ENCODE data around the gene DLGAP1. TPM values are rescaled to one million over a fixed set of nuclear protein-coding genes. Genes with fewer than 3 reads are reported as not detected.

Gene DLGAP1
- total and polyA plus RNA-seq, 2 of the 8 experiments (the other 6 are each of a cell fraction or from before 2014, with no cell fraction given), result 11.8 to 16.9 TPM

DNA sequence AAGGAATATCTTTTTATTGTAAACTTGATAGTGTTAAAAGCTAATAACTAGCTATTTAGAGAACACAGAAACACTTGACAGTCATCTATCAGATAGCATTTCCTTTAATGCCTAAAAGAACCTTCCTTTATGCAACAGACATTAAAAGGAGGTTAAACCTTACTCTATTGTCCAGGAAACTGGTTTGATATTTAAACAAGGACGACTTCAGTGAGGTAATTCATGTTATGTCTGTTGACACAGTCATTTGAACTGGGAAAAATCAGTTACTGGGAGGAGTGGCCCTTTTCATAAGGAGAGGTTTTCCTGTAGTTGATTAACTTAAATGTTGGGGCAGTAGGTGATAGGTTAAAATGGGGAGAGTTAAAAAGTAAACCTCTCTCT, 998.4 kb downstream of the DLGAP1 start:
- H2BK12ac ChIP-seq (ENCODE audit: low read depth, low read length), result no peak overlapping the region
- H3K4ac ChIP-seq (replicated peaks; ENCODE audit: insufficient read length, low read depth, low read length), result no peak overlapping the region
- H3K9me3 ChIP-seq (ENCODE audit: insufficient read depth in 2 of 2, low read depth in 1 of 2, low read length in 1 of 2), result no peaks in the 10 kb centered on the region
- H3K23ac ChIP-seq (ENCODE audit: insufficient read length), result no peak overlapping the region
- H4K5ac ChIP-seq (ENCODE audit: insufficient read length, low read depth, low read length), result peak overlapping the region; percentile 82
- H2BK120ac ChIP-seq (replicated peaks; ENCODE audit: low read depth, low read length), result no peak overlapping the region
- H3K9ac ChIP-seq (replicated peaks in 1 of 4; ENCODE audit: extremely low read depth in 1 of 4, low read depth in 3 of 4, low read length in 3 of 4), result no peak overlapping the region
- H4K20me1 ChIP-seq (replicated peaks in 1 of 2; ENCODE audit: control insufficient read depth in 1 of 2, insufficient read depth in 2 of 2, low read length in 2 of 2), result peaks cover 0 to 8% of the 10 kb centered on the region in 2 experiments
- no peak overlapping the region for H4K8ac ChIP-seq (ENCODE audit: extremely low read depth, insufficient read depth, low read length)
- WGBS, 2 experiments (ENCODE audit: extremely low coverage in 1 of 2, insufficient coverage in 1 of 2, insufficient read length in 1 of 2, insufficient replicate concordance in 2 of 2, low coverage in 1 of 2, low lambda C conversion rate in 2 of 2, missing lambda C conversion rate in 1 of 2), result 28% methylated on average over 1 of the region's 1 CpG; no CpG with 5 or more reads in 1 of the 2 experiments
- H3K14ac ChIP-seq (ENCODE audit: insufficient read length), result no peak overlapping the region
- H2BK15ac ChIP-seq (ENCODE audit: low read length), result no peak overlapping the region
- FAIRE-seq, result no peak
- no peaks in the 10 kb centered on the region; the same call in 1 of the 2 replicates for H3K79me1 ChIP-seq (ENCODE audit: low read depth, low read length)
- H3K27ac ChIP-seq (ENCODE audit: low read depth, low read length), result no peak overlapping the region; the same call in 1 of the 2 replicates
- no peak for DNase-seq (ENCODE audit: low read depth in 1 of 2, low spot score in 2 of 2)
- peaks cover 23 to 80% of the 10 kb centered on the region in 2 experiments for H3K79me2 ChIP-seq (ENCODE audit: control insufficient read depth in 1 of 2, insufficient read depth in 2 of 2, low read length in 2 of 2)
- no peak overlapping the region for H3K56ac ChIP-seq (replicated peaks; ENCODE audit: insufficient read length, low read depth, low read length)
- peaks cover 7% of the 10 kb centered on the region; the same call in 1 of the 2 replicates for H3K23me2 ChIP-seq (ENCODE audit: low read depth, low read length)
- CTCF ChIA-PET (ENCODE audit: partially characterized antibody), result interaction anchor here (0.9 to 6.7 kb wide), 10 partner anchors 11 to 210 kb away, joined by 3 to 56 read pairs (median 6); no protein-coding TSS in a partner anchor
- H3K4me2 ChIP-seq (ENCODE audit: insufficient read depth in 1 of 2, low read depth in 2 of 2, low read length in 2 of 2), result peak overlapping the region in 1 of 2 experiments; percentile 95; a peak in 1 of 4 replicates
- H2AK5ac ChIP-seq (ENCODE audit: low read depth, low read length), result no peak overlapping the region
- H2AFZ ChIP-seq (ENCODE audit: low read length), result no peak overlapping the region
- H2BK5ac ChIP-seq (ENCODE audit: low read depth, low read length), result 0 out of 2 replicates have a peak overlapping the region, but pooled peaks have one; percentile 96
- peak overlapping the region in 1 of 4 experiments; percentile 99; a peak in 1 of 8 replicates for H3K4me3 ChIP-seq (ENCODE audit: extremely low read depth in 1 of 4, insufficient read depth in 2 of 4, low read depth in 3 of 4, low read length in 4 of 4)
- POLR2A ChIA-PET (ENCODE audit: partially characterized antibody), result interaction anchor here (6.2 to 8.2 kb wide), 2 partner anchors 10 to 146 kb away, joined by 58 to 68 read pairs; no protein-coding TSS in a partner anchor
- H3K36me3 ChIP-seq (ENCODE audit: control insufficient read depth in 2 of 4, insufficient read depth in 4 of 4, low read length in 3 of 4), result peaks cover 12 to 67% (median 38%) of the 10 kb centered on the region in 4 experiments
- H3K27me3 ChIP-seq (replicated peaks in 1 of 4; ENCODE audit: control insufficient read depth in 3 of 4, extremely low read depth in 1 of 4, insufficient read depth in 3 of 4, low read length in 3 of 4), result no peaks in the 10 kb centered on the region
- H3K4me1 ChIP-seq (replicated peaks in 1 of 4; ENCODE audit: control insufficient read depth in 3 of 4, insufficient read depth in 4 of 4, low read length in 3 of 4), result peaks cover 11 to 25% (median 23%) of the 10 kb centered on the region in 4 experiments; a peak in 6 of 7 replicates
- H4K91ac ChIP-seq (replicated peaks; ENCODE audit: insufficient read length, low read length), result no peak overlapping the region
- H2BK20ac ChIP-seq (ENCODE audit: low read length), result no peak overlapping the region
- peak overlapping the region; percentile 98; the same call in 1 of the 2 replicates for H3K18ac ChIP-seq (ENCODE audit: extremely low read depth, low read length)
- no peak for TF ChIP-seq RAD21 (IDR thresholded peaks at IDR 0.05 in 1 of 2, conservative IDR thresholded peaks at IDR 0.05 in 1 of 2; ENCODE audit: low read depth in 2 of 2, low read length in 2 of 2)
- TF ChIP-seq ZNF274 (IDR thresholded peaks at IDR 0.05; ENCODE audit: borderline replicate concordance, extremely low read depth, low read length), result no peak
- TF ChIP-seq RXRA (IDR thresholded peaks at IDR 0.05; ENCODE audit: insufficient read depth, low read depth, low read length), result no peak
- no peak for TF ChIP-seq EGR1 (IDR thresholded peaks at IDR 0.05; ENCODE audit: borderline replicate concordance, low read depth, low read length)
- TF ChIP-seq BCL11A (IDR thresholded peaks at IDR 0.05; ENCODE audit: low read depth in 2 of 2, low read length in 2 of 2), result no peak
- no peak for TF ChIP-seq RBBP5 (IDR thresholded peaks at IDR 0.05; ENCODE audit: borderline replicate concordance, low read depth, low read length)
- TF ChIP-seq SIRT6 (IDR thresholded peaks at IDR 0.05; ENCODE audit: low read length), result no peak
- no peak for TF ChIP-seq CBX8 (IDR thresholded peaks at IDR 0.05; ENCODE audit: borderline replicate concordance, low read depth, low read length)
- TF ChIP-seq KDM1A (IDR thresholded peaks at IDR 0.05; ENCODE audit: borderline replicate concordance, low read length), result no peak
- TF ChIP-seq BRCA1 (IDR thresholded peaks at IDR 0.05; ENCODE audit: low read depth, low read length), result no peak
- TF ChIP-seq SIX5 (IDR thresholded peaks at IDR 0.05; ENCODE audit: low read depth, low read length), result no peak
- no peak for TF ChIP-seq SP4 (IDR thresholded peaks at IDR 0.05; ENCODE audit: low read length)
- no peak for TF ChIP-seq GABPA (IDR thresholded peaks at IDR 0.05; ENCODE audit: borderline replicate concordance, insufficient read depth, low read length)
- no peak for TF ChIP-seq JUND (IDR thresholded peaks at IDR 0.05; ENCODE audit: low read length)
